ENCODE measurements around the gene PITPNM3.
"Not testable (repeated sequence)": the region's sequence is repeated elsewhere in the genome, so short reads cannot be mapped to it uniquely, and the experiment has no call there.

PITPNM3 gene

GRCh38 chr17:6574687-6575595, 18.6 kb upstream of the PITPNM3 start:
- peak; percentile 74 for DNase-seq (ENCODE audit: low spot score)

- DNase-seq (ENCODE audit: low spot score), result no peak
Measured at GRCh38 chr17:6573982-6574686, 17.8 kb upstream of the PITPNM3 start.

- DNase-seq (ENCODE audit: low spot score), result not testable (repeated sequence)
Measured at GRCh38 chr17:6573495-6573894, 17.1 kb upstream of the PITPNM3 start.

- DNase-seq (ENCODE audit: low spot score), result no peak
Measured at GRCh38 chr17:6572972-6573370, 16.6 kb upstream of the PITPNM3 start.

- DNase-seq (ENCODE audit: low spot score), result no peak
Measured at GRCh38 chr17:6571452-6571781, 15.1 kb upstream of the PITPNM3 start.

- DNase-seq (ENCODE audit: low spot score), result no peak
Measured at GRCh38 chr17:6570731-6571451, 14.5 kb upstream of the PITPNM3 start.

- DNase-seq (ENCODE audit: low spot score), result no peak
Measured at GRCh38 chr17:6569370-6570285, 13.3 kb upstream of the PITPNM3 start.

GRCh38 chr17:6568184-6568758, 11.9 kb upstream of the PITPNM3 start:
- DNase-seq (ENCODE audit: low spot score), result no peak

- no peak for DNase-seq (ENCODE audit: low spot score)
Measured at GRCh38 chr17:6567528-6568183, 11.3 kb upstream of the PITPNM3 start.

- no peak for DNase-seq (ENCODE audit: low spot score)
Measured at GRCh38 chr17:6561446-6561845, 5.1 kb upstream of the PITPNM3 start.

GRCh38 chr17:6560496-6560895, 4.1 kb upstream of the PITPNM3 start:
- no peak for DNase-seq (ENCODE audit: low spot score)

- no peak for DNase-seq (ENCODE audit: low spot score)
Measured at GRCh38 chr17:6559753-6560215, 3.4 kb upstream of the PITPNM3 start.

- no peak for DNase-seq (ENCODE audit: low spot score)
Measured at GRCh38 chr17:6558932-6559752, 2.8 kb upstream of the PITPNM3 start.

- DNase-seq (ENCODE audit: low spot score), result no peak
Measured at GRCh38 chr17:6558276-6558675, 1.9 kb upstream of the PITPNM3 start.

- no peak for DNase-seq (ENCODE audit: low spot score)
Measured at GRCh38 chr17:6557040-6557438, 684 bp upstream of the PITPNM3 start.

- DNase-seq (ENCODE audit: low spot score), result peak; percentile 75
Measured at GRCh38 chr17:6555331-6556120, 829 bp downstream of the PITPNM3 start.

GRCh38 chr17:6554871-6555330, 1.5 kb downstream of the PITPNM3 start:
- no peak for DNase-seq (ENCODE audit: low spot score)

GRCh38 chr17:6554342-6554741, 2.0 kb downstream of the PITPNM3 start:
- DNase-seq (ENCODE audit: low spot score), result no peak
